NCI-H2196 (cell line): ENCODE measurements around the gene ZMYND11.
"Not testable (repeated sequence)": the region's sequence is repeated elsewhere in the genome, so short reads cannot be mapped to it uniquely, and the experiment has no call there.

Source experiments
- DNase-seq: peaks from one replicate; lab custom pipeline; 2025; ENCODE audit not compliant: unreplicated experiment; lab: John Stamatoyannopoulos, UW

ZMYND11 gene

DNA sequence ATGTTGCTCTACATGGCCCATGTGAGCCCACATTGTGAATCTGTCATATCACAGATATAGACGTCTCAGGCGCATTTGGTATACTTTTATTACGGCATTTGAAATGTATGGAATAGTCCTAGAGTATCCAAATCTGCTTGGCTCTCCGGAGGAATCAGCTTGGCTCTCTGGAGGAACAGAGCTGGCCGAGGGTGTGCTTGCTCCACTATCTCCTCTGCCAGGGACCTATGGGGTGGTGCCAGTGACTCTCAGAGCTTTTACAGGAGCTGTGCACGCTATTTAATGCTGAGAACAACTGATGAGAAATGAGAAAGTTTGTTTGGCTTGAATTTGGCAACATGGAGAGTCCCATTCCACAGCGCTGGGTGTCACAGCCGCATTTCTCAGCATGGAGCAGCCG, 144.0 kb downstream of the ZMYND11 start:
- no peak for DNase-seq

DNA sequence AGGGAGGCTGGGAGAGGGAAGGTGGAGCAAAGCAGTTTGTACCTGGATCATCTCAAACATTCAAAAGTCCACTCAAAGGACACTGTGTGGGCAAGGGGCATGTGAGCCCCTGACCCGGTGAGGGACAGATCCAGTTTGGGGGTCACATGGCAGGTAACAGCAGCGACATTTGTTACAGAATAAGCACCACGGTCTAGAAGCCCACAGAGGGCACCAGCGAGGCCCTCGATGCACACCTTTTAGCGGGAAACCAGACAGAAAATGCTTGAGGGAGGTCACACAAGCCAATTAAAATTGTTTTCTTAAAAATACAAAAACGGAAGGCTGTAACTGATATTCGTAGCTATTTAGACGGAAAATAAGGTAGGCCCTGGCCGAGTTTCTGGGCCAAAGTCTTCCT, 144.4 kb downstream of the ZMYND11 start:
- no peak for DNase-seq

- no peak for DNase-seq
Measured at GRCh38 chr10:282294-283139, 147.3 kb downstream of the ZMYND11 start.

GRCh38 chr10:283140-283479, 147.9 kb downstream of the ZMYND11 start:
- DNase-seq = no peak

DNA sequence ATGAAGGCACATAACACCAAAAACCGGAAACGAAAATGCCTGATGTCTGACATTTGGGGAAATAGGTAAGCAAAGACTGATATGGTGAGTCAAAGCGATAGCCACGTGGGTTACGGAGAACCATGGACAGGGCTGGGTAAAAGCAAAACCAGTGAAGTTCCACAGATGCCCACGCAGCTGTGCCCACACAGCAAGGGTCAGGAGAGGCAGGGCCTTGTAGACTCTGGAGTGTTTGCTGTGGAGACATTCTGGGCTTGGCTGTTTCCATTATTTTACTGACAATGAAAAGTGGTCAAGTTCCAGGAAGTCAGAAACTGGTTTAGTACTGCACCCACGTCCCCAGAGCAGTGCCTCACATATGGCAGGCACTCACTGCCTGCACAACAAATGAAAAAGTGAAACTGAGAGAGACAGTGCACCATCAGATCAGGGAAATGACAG, 148.7 kb downstream of the ZMYND11 start:
- DNase-seq = no peak

DNA sequence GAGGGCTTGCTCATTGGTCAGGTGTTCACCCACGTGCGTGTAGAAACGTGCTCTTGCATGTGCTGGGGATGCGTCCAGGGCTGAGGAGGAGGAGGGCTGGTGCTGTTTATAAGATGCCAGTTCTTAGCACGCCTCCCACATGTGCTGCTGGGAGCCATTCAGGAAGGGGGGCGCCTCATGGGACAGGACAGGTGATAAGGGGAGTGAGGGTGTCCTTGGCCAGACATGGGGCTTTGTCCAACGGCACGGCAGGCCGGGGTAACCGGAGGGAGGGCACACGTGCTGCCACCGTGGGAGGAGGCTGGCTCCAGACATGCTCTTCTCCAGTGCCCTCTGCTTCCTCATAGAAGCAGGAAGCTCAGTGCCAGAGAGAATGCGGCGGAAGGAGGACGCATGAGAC, 150.0 kb downstream of the ZMYND11 start:
- peak; percentile 59 for DNase-seq

DNA sequence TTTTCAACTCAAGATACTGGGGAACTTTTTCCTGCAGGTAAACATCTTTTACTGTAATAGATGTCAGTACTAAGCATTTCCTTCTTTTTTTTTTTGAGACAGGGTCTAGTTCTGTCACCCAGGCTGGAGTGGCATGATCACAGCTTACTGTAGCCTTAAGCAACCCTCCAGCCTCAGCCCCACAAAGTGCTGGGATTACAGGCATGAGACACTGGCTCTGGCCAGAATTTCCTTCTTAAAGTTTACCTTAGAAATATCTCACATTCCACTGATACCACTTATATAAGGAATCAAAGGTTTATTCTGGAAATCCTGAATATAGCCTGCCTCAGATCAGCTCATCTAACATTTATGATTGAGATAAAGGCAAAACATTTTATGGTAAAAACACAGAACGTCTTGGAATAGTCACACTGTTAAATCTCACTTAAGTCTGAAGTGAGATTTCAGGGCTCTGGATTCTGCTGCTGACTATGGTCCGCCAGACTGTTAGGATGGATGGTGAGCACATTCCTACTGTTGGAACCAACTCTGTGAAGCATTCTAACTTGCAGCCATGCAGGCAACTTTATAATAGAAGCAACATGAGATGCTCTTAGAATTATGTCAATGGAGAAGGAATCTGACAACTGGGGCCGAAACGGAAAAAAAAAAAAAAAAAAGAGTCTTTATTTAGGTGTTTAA, 151.9 kb downstream of the ZMYND11 start:
- no peak for DNase-seq

DNA sequence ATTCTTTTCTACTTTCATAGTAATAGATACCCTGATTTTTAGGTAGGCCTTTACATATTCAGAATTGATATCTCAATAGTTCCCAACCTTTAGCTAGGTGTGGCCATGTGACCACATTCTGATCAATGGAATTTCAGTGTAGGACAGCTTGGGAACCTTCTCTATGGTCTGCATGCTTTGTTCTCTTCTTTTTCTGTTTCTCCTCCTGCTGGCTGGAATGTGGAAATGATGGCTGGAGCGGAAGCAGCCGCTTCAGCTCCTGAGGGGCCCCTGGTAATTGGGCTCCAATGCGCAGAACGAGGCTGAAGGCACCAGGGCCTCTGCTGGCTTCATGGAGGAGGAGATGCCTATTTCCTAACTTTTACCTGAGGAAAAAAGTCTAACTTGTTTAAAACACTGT, 152.6 kb downstream of the ZMYND11 start:
- DNase-seq = no peak

- DNase-seq = no peak
Measured at GRCh38 chr10:288316-289200, 153.3 kb downstream of the ZMYND11 start.

- DNase-seq = no peak
Measured at GRCh38 chr10:289581-289980, 154.3 kb downstream of the ZMYND11 start.

DNA sequence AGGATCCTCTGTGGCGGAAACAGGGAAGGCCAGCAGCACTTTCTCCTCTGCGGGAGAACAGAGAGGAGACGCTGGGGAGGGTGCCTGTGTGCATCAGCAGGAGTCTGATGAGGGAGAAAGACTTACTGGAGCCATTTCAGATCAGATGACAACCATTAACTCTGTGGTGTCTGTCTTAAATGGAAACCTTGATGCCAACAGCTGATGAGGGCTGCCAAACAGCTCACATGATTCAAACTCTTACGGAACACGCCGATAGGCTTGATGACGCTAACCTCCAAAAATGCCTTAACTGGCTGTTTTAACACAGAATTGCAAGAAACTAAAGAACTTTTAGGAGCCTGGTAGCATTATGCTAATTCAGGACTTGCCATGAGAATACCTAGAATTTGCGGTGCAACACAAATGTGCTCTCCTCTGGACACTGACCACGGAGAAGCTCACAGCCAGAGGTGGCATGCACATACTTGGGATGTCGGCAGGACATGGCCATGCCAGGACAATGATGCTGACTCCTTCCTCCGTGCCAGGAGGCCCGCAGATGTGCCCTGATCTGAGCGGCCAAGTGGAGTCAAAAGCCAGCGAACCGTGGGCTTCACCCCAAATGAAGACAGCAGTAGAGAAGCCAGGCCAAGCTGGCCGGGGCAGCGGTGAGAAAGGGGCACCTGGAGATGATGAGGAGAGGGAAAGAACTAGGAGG, 154.9 kb downstream of the ZMYND11 start:
- no peak for DNase-seq

- no peak for DNase-seq
Measured at GRCh38 chr10:293636-294035, 158.4 kb downstream of the ZMYND11 start.

- DNase-seq = no peak
Measured at GRCh38 chr10:297567-297966, 162.3 kb downstream of the ZMYND11 start.

DNA sequence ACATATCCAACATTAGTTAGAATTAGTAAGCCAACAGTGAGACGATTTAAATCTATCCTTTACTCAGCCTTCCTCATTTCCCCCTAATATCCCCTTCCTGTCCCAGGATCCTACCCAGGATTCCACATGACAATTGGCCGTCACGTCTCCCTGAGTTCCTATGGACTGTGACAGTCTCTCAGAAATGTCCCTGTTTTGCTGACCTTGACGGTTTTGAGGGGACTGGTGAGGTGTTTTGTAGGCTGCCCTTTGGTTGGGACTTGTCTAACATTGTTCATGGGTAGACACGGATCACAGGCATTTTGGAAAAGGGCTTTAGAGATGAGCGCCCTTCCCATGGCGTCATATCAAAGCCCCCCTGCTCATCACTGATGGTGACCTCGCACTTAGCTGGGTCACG, 162.8 kb downstream of the ZMYND11 start:
- DNase-seq = no peak

DNA sequence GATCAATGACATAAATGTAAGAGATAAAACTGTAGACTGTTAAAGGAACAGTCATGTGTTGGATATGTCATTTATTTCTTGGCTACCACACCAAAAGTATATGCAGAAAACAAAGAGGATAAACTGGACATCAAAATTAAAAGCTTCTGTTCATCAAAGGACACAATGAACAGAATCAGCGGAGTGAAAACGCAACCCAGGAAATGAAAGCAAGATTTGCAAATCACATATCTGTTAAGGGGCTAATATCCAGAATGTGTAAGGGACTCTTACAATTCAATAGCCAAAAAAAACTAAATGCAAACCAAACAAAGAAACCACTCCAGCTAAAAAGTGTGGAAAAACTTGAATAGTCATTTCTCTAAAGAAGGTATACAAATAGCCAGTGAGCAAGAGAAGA, 164.3 kb downstream of the ZMYND11 start:
- no peak for DNase-seq

GRCh38 chr10:299969-300368, 164.7 kb downstream of the ZMYND11 start:
- no peak for DNase-seq

GRCh38 chr10:300580-300979, 165.3 kb downstream of the ZMYND11 start:
- not testable (repeated sequence) for DNase-seq

DNA sequence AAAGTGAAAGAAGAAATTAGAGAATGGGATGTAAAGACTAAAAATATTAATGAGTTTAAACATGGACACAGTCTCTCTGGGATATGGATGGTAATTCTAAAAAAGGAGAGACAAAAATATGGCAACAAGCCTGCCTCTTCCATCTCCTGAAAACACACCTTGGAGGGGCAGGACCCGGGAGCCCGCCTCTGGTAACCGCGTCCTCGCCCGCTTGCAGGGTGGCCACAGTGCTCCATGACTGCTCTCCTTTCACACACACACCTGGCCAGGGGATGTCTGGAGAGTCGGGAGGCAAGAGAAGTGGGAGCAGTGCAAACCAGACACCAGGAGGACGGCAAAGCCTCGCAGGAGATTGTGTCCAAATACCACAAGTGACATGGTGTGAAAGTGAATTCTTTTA, 166.3 kb downstream of the ZMYND11 start:
- DNase-seq = no peak
